GM12874 (cell line): ENCODE measurements around the gene PROCR.

Source experiments
- CTCF ChIP-seq: IDR thresholded peaks from 2 replicates; pipeline ENCODE4 v1.5.1; 2011; ENCODE audit warnings: low read depth, mild to moderate bottlenecking, control low read depth, low read length, moderate library complexity; ENCODE audit not compliant: insufficient read depth

The PROCR gene

GRCh38 chr20:35171438-35171752 lies 477 bp upstream of the PROCR start:
- no peak for TF ChIP-seq CTCF

GRCh38 chr20:35172434-35172806 lies 548 bp downstream of the PROCR start:
- TF ChIP-seq CTCF, result no peak

- TF ChIP-seq CTCF, result no peak
Observed at GRCh38 chr20:35173576-35174192, 1.8 kb downstream of the PROCR start.

- TF ChIP-seq CTCF, result no peak
Observed at GRCh38 chr20:35174458-35175216, 2.8 kb downstream of the PROCR start.

GRCh38 chr20:35176132-35176531 lies 4.3 kb downstream of the PROCR start:
- no peak for TF ChIP-seq CTCF

- no peak for TF ChIP-seq CTCF
Observed at GRCh38 chr20:35179292-35180212, 7.7 kb downstream of the PROCR start.

GRCh38 chr20:35180266-35180665 lies 8.4 kb downstream of the PROCR start:
- TF ChIP-seq CTCF, result no peak
